Measurements from ENCODE around the gene TMEM225. TPM values are rescaled to one million over a fixed set of nuclear protein-coding genes. Genes with fewer than 3 reads are reported as not detected.

Gene TMEM225
- total and polyA plus RNA-seq, 4 donors = not detected

- Histone ChIP-seq H3K36me3 (ENCODE audit: control insufficient read depth in 4 of 4, insufficient read depth in 3 of 4, low read depth in 1 of 4, low read length in 3 of 4) (no peaks in the 10 kb centered on the region), H3K4me3 (ENCODE audit: low read depth in 1 of 3, low read length in 3 of 3) (no peak overlapping the region), H3K27ac (ENCODE audit: low read depth in 1 of 2, low read length in 2 of 2) (no peak overlapping the region), H3K9ac (ENCODE audit: low read depth in 1 of 2, low read length in 2 of 2) (no peak overlapping the region), H3K27me3 (ENCODE audit: control insufficient read depth in 4 of 4, insufficient read depth in 4 of 4, low read length in 3 of 4) (no peaks in the 10 kb centered on the region), H3K4me1 (ENCODE audit: control insufficient read depth in 4 of 4, insufficient read depth in 4 of 4, low read length in 3 of 4) (no peaks in the 10 kb centered on the region), H3K9me3 (ENCODE audit: control insufficient read depth in 4 of 4, low read length in 3 of 4) (no peaks in the 10 kb centered on the region)
- TF ChIP-seq RXRA (IDR thresholded peaks at IDR 0.05) = no peak
- no peak for TF ChIP-seq YY1 (IDR thresholded peaks at IDR 0.05)
- DNase-seq (ENCODE audit: low spot score) = no peak
- 54% methylated on average over 3 of the region's 3 CpGs for WGBS
These were observed 20.4 kb upstream of the TMEM225 start for GRCh38 chr11:123905826-123906225.

- Histone ChIP-seq H3K4me1 (ENCODE audit: control insufficient read depth in 4 of 4, insufficient read depth in 4 of 4, low read length in 3 of 4) (no peaks in the 10 kb centered on the region), H3K27ac (ENCODE audit: low read depth in 1 of 2, low read length in 2 of 2) (no peak overlapping the region), H3K27me3 (ENCODE audit: control insufficient read depth in 4 of 4, insufficient read depth in 4 of 4, low read length in 3 of 4) (no peaks in the 10 kb centered on the region), H3K4me3 (ENCODE audit: low read depth in 1 of 3, low read length in 3 of 3) (no peak overlapping the region), H3K9me3 (ENCODE audit: control insufficient read depth in 4 of 4, low read length in 3 of 4) (no peaks in the 10 kb centered on the region), H3K9ac (ENCODE audit: low read depth in 1 of 2, low read length in 2 of 2) (no peak overlapping the region), H3K36me3 (ENCODE audit: control insufficient read depth in 4 of 4, insufficient read depth in 3 of 4, low read depth in 1 of 4, low read length in 3 of 4) (no peaks in the 10 kb centered on the region)
- WGBS = 53% methylated on average over 3 of the region's 3 CpGs
- DNase-seq (ENCODE audit: low spot score) = no peak
- TF ChIP-seq ATF3 (IDR thresholded peaks at IDR 0.05) (no peak), JUND (IDR thresholded peaks at IDR 0.05) (no peak), NR2F2 (IDR thresholded peaks at IDR 0.05) (no peak), HNF4A (conservative IDR thresholded peaks at IDR 0.05) (no peak)
These were observed 19.5 kb upstream of the TMEM225 start for GRCh38 chr11:123904932-123905331.

- H3K27ac ChIP-seq (ENCODE audit: low read depth in 1 of 2, low read length in 2 of 2) = no peak overlapping the region
- WGBS = 82% methylated on average over 2 of the region's 2 CpGs
- no peak overlapping the region for H3K4me3 ChIP-seq (ENCODE audit: low read depth in 1 of 3, low read length in 3 of 3)
- DNase-seq (ENCODE audit: low spot score) = no peak
- no peaks in the 10 kb centered on the region for H3K4me1 ChIP-seq (ENCODE audit: control insufficient read depth in 4 of 4, insufficient read depth in 4 of 4, low read length in 3 of 4)
- H3K9me3 ChIP-seq (ENCODE audit: control insufficient read depth in 4 of 4, low read length in 3 of 4) = no peaks in the 10 kb centered on the region
- H3K9ac ChIP-seq (ENCODE audit: low read depth in 1 of 2, low read length in 2 of 2) = no peak overlapping the region
- H3K36me3 ChIP-seq (ENCODE audit: control insufficient read depth in 4 of 4, insufficient read depth in 3 of 4, low read depth in 1 of 4, low read length in 3 of 4) = no peaks in the 10 kb centered on the region
- H3K27me3 ChIP-seq (ENCODE audit: control insufficient read depth in 4 of 4, insufficient read depth in 4 of 4, low read length in 3 of 4) = no peaks in the 10 kb centered on the region
- TF ChIP-seq MAX (IDR thresholded peaks at IDR 0.05) (no peak), YY1 (IDR thresholded peaks at IDR 0.05) (no peak), REST (IDR thresholded peaks at IDR 0.05) (no peak), ZBTB33 (IDR thresholded peaks at IDR 0.05) (no peak), NR2F2 (IDR thresholded peaks at IDR 0.05) (no peak)
These were observed 18.5 kb upstream of the TMEM225 start for GRCh38 chr11:123903932-123904331.
